NCI-H1092 treated with DMSO at 0.1 percent for 48 hours (cell line): ENCODE results near the gene LRRC56.

Experiments
- DNase-seq: peaks from one replicate; lab custom pipeline; 2025; lab: John Stamatoyannopoulos, UW

LRRC56 gene

GRCh38 chr11:575313-575995 lies 38.1 kb downstream of the LRRC56 start:
- peak; percentile 79 for DNase-seq

GRCh38 chr11:575996-576768 lies 38.9 kb downstream of the LRRC56 start, which contains the start of gene PHRF1:
TSS of gene PHRF1 (plus strand) at chr11:576470. CDS start at chr11:581513, 5,043 bp downstream.
- peak; percentile 98 for DNase-seq

- DNase-seq = no peak
Observed at GRCh38 chr11:576811-577610, 39.7 kb downstream of the LRRC56 start.

- no peak for DNase-seq
Observed at GRCh38 chr11:577611-577894, 40.2 kb downstream of the LRRC56 start.

- DNase-seq = no peak
Observed at GRCh38 chr11:578276-579035, 41.1 kb downstream of the LRRC56 start.

GRCh38 chr11:579830-580601 lies 42.7 kb downstream of the LRRC56 start:
- no peak for DNase-seq

- DNase-seq = no peak
Observed at GRCh38 chr11:581342-581741, 44.0 kb downstream of the LRRC56 start.

- no peak for DNase-seq
Observed at GRCh38 chr11:581752-582151, 44.4 kb downstream of the LRRC56 start.

GRCh38 chr11:584287-584686 lies 47.0 kb downstream of the LRRC56 start:
- DNase-seq = no peak

- no peak for DNase-seq
Observed at GRCh38 chr11:586376-587316, 49.3 kb downstream of the LRRC56 start.

GRCh38 chr11:587546-587945 lies 50.2 kb downstream of the LRRC56 start:
- no peak for DNase-seq

- DNase-seq = no peak
Observed at GRCh38 chr11:587978-588380, 50.7 kb downstream of the LRRC56 start.

- no peak for DNase-seq
Observed at GRCh38 chr11:589798-590197, 52.5 kb downstream of the LRRC56 start.

- DNase-seq = no peak
Observed at GRCh38 chr11:590997-591396, 53.7 kb downstream of the LRRC56 start.

GRCh38 chr11:592501-592900 lies 55.2 kb downstream of the LRRC56 start:
- no peak for DNase-seq

- DNase-seq = no peak
Observed at GRCh38 chr11:592918-593317, 55.6 kb downstream of the LRRC56 start.

GRCh38 chr11:593347-593746 lies 56.0 kb downstream of the LRRC56 start:
- DNase-seq = no peak

- DNase-seq = no peak
Observed at GRCh38 chr11:595400-595799, 58.1 kb downstream of the LRRC56 start.

- DNase-seq = no peak
Observed at GRCh38 chr11:596374-596773, 59.0 kb downstream of the LRRC56 start.

GRCh38 chr11:597166-597725 lies 59.9 kb downstream of the LRRC56 start:
- DNase-seq = no peak
